ENCODE results near the gene WEE1.

GRCh38 chr11:9538548-9538947 lies 34.9 kb upstream of the WEE1 start:
- TF ChIP-seq REST (IDR thresholded peaks at IDR 0.05; ENCODE audit: insufficient read depth in 1 of 2, low read depth in 2 of 2, low read length in 2 of 2) (no peak), POLR2AphosphoS5 (IDR thresholded peaks at IDR 0.05; ENCODE audit: low read depth, low read length) (no peak)
